A549 (cell line): ENCODE data around the gene BHLHE23. TPM values are rescaled to one million over a fixed set of nuclear protein-coding genes. Genes with fewer than 3 reads are reported as not detected.

Experiments used
- ATAC-seq, 2 experiments: fragments of 200-7000 bp in 1 of 2; fragments of >200 bp in 1 of 2; cut with Nextera tagmentation in 1 of 2; cut with Tn5 transposase in 1 of 2; 3 replicates each; pipeline versions ENCODE4 v1.8.0 to v1.9.1; 2018 to 2020; ENCODE audit warnings: mild to moderate bottlenecking in 1 of 2, moderate library complexity in 1 of 2
- CTCF ChIA-PET: fragments of 300-600 bp; sonication (Branson Sonifier 250); formaldehyde crosslinking; extraction: SDS; loops from one replicate; lab custom pipeline; 2021; ENCODE audit warnings: antibody characterized with exemption, inconsistent platforms; lab: Yijun Ruan, JAX
- POLR2A ChIA-PET: fragments of 350-600 bp; formaldehyde crosslinking; extraction: SDS; loops from one replicate; lab custom pipeline; 2021; ENCODE audit warnings: antibody characterized with exemption, inconsistent platforms; lab: Yijun Ruan, JAX
- DNase-seq, 2 experiments: peaks; one replicate each; pipeline versions ENCODE4 v3.0.0 to v3.0.0-alpha.2; 2011 to 2016; ENCODE audit warnings: low read depth in 1 of 2, low spot score in 1 of 2
- FAIRE-seq: peaks from 2 replicates; lab custom pipeline; 2011; peaks lifted over from hg19 to GRCh38; lab: Jason Lieb, UNC
- H3K27ac ChIP-seq, 2 experiments: fragments of >200 bp; sonication (Bioruptor Twin); formaldehyde crosslinking; 3 replicates each; pipeline ENCODE4 v1.5.1; 2016 to 2017
- H3K4me1 ChIP-seq: fragments of >200 bp; sonication (Bioruptor Twin); formaldehyde crosslinking; 3 replicates; pipeline ENCODE4 v1.6.1; 2016
- H3K4me2 ChIP-seq: fragments of >200 bp; sonication (Bioruptor Twin); formaldehyde crosslinking; 3 replicates; pipeline ENCODE4 v1.6.1; 2016
- H3K4me3 ChIP-seq: fragments of >200 bp; sonication (Bioruptor Twin); formaldehyde crosslinking; 3 replicates; pipeline ENCODE4 v1.5.1; 2016
- H3K9me3 ChIP-seq: fragments of >200 bp; sonication (Bioruptor Twin); formaldehyde crosslinking; 3 replicates; pipeline ENCODE4 v1.6.1; 2016
- BHLHE40 ChIP-seq: IDR thresholded peaks from 2 replicates; pipeline ENCODE4 v1.6.1; 2012; ENCODE audit warnings: low read depth, low read length, inconsistent platforms
- CBX2 ChIP-seq: fragments of 200-600 bp; sonication (generic); IDR thresholded peaks from 2 replicates; pipeline ENCODE4 v1.6.1; 2016; ENCODE audit warnings: low read depth, mild to moderate bottlenecking, borderline replicate concordance
- CBX8 ChIP-seq: fragments of 200-600 bp; sonication (generic); IDR thresholded peaks from 2 replicates; pipeline ENCODE4 v1.6.1; 2016
- CEBPB ChIP-seq, 2 experiments: fragments of >200 bp in 1 of 2; sonication (Bioruptor Twin) in 1 of 2; formaldehyde crosslinking in 1 of 2; IDR thresholded peaks; 2 replicates each; pipeline ENCODE4 v1.6.1; 2012 to 2016
- CHD4 ChIP-seq: fragments of 200-600 bp; sonication (generic); IDR thresholded peaks from 2 replicates; pipeline ENCODE4 v1.6.1; 2016; ENCODE audit warnings: antibody characterized with exemption, mild to moderate bottlenecking, borderline replicate concordance
- E2F6 ChIP-seq: IDR thresholded peaks from 2 replicates; pipeline ENCODE4 v1.6.1; 2012; ENCODE audit warnings: low read depth, borderline replicate concordance
- EHMT2 ChIP-seq: fragments of 200-600 bp; sonication (generic); IDR thresholded peaks from 2 replicates; pipeline ENCODE4 v1.6.1; 2016; ENCODE audit warnings: antibody characterized with exemption, low read depth, mild to moderate bottlenecking, moderate library complexity
- EP300 ChIP-seq, 2 experiments: fragments of >200 bp; sonication (Bioruptor Twin); formaldehyde crosslinking; IDR thresholded peaks; 2 replicates in 1 of 2; 3 replicates in 1 of 2; pipeline ENCODE4 v1.6.1; 2016 to 2017
- FOSB ChIP-seq: fragments of 250-450 bp; sonication (Bioruptor Pico); IDR thresholded peaks from 2 replicates; pipeline ENCODE4 v1.5.0; 2020; ENCODE audit warnings: mild to moderate bottlenecking, moderate library complexity
- FOSL2 ChIP-seq, 2 experiments: fragments of 450-650 bp in 1 of 2; fragments of >200 bp in 1 of 2; sonication (Bioruptor Twin) in 1 of 2; formaldehyde crosslinking; IDR thresholded peaks; 2 replicates each; pipeline versions ENCODE4 v1.5.0 to v1.6.1; 2016 to 2020; ENCODE audit warnings: mild to moderate bottlenecking in 1 of 2, moderate library complexity in 1 of 2
- HDAC2 ChIP-seq: fragments of 200-600 bp; sonication (generic); IDR thresholded peaks from 2 replicates; pipeline ENCODE4 v1.6.1; 2016
- HMGXB4 ChIP-seq: fragments of 250-450 bp; sonication (Bioruptor Pico); IDR thresholded peaks from 2 replicates; pipeline ENCODE4 v1.5.0; 2021; ENCODE audit warnings: mild to moderate bottlenecking, moderate library complexity, borderline replicate concordance
- JUNB ChIP-seq: fragments of >200 bp; sonication (Bioruptor Twin); formaldehyde crosslinking; IDR thresholded peaks from 2 replicates; pipeline ENCODE4 v1.6.1; 2016
- KDM1A ChIP-seq: fragments of 200-600 bp; sonication (generic); IDR thresholded peaks from 2 replicates; pipeline ENCODE4 v1.6.1; 2016; ENCODE audit warnings: low read depth, mild to moderate bottlenecking
- MAX ChIP-seq: IDR thresholded peaks from 2 replicates; pipeline ENCODE4 v1.6.1; 2012
- MAZ ChIP-seq: fragments of 150-350 bp; IDR thresholded peaks from 2 replicates; pipeline ENCODE4 v1.6.1; 2014; ENCODE audit warnings: antibody characterized with exemption, low read depth, low read length, borderline replicate concordance
- NPAS2 ChIP-seq: fragments of 250-450 bp; sonication (Bioruptor Pico); IDR thresholded peaks from 2 replicates; pipeline ENCODE4 v1.8.0; 2022; ENCODE audit warnings: mild to moderate bottlenecking, moderate library complexity, borderline replicate concordance
- PBX3 ChIP-seq: IDR thresholded peaks from 2 replicates; pipeline ENCODE4 v1.6.1; 2012
- PHF8 ChIP-seq: fragments of 200-600 bp; sonication (generic); IDR thresholded peaks from 2 replicates; pipeline ENCODE4 v1.6.1; 2016; ENCODE audit warnings: low read depth, mild to moderate bottlenecking, antibody characterized with exemption, moderate library complexity, borderline replicate concordance
- POLR2A ChIP-seq: IDR thresholded peaks from 2 replicates; pipeline ENCODE4 v1.6.1; 2012; ENCODE audit warnings: mild to moderate bottlenecking, low read length
- POLR2AphosphoS2 ChIP-seq: conservative IDR thresholded peaks from 2 replicates; pipeline ENCODE4 v1.6.1; 2012; ENCODE audit warnings: low read length, improper control_type of control experiment, inconsistent platforms
- RAD21 ChIP-seq, 2 experiments: fragments of >200 bp in 1 of 2; sonication (Bioruptor Twin) in 1 of 2; formaldehyde crosslinking in 1 of 2; IDR thresholded peaks in 1 of 2; conservative IDR thresholded peaks in 1 of 2; 2 replicates in 1 of 2; 3 replicates in 1 of 2; pipeline ENCODE4 v1.6.1; 2012 to 2018; ENCODE audit warnings: inconsistent platforms in 1 of 2
- RFX5 ChIP-seq: fragments of 450-650 bp; IDR thresholded peaks from 2 replicates; pipeline ENCODE4 v1.7.1; 2014; ENCODE audit warnings: antibody characterized with exemption, mild to moderate bottlenecking, moderate library complexity
- ZSCAN20 ChIP-seq: fragments of 250-450 bp; sonication (Bioruptor Pico); IDR thresholded peaks from 2 replicates; pipeline ENCODE4 v1.8.0; 2022; ENCODE audit warnings: mild to moderate bottlenecking, moderate library complexity
- WGBS: methylation state at CpG from one replicate; pipeline ENCODE4 v1.1.6; 2017; ENCODE audit errors: missing lambda C conversion rate; 5-methylcytosine and 5-hydroxymethylcytosine counted together
- polyA plus RNA-seq, 4 experiments: library from polyadenylated mRNA; depleted of rRNA in 3 of 4; stranded (reverse); fragments of >200 nt; fragmentation: RNase III in 1 of 4; extraction: RNeasy Plus Mini Kit Qiagen cat#74134 plus additional on column Dnase treatment in 1 of 4; gene quantifications; 2 replicates in 3 of 4; 3 replicates in 1 of 4; pipeline ENCODE4 v1.2.3, GENCODE V29; 2011 to 2017

The BHLHE23 gene
- polyA plus RNA-seq, 2 of the 4 experiments (the other 2 are of a cell fraction), result not detected

- TF ChIP-seq HMGXB4 (CRISPR knock-in tag), result no peak
- no peak for TF ChIP-seq EP300 (IDR thresholded peaks at IDR 0.05)
- no peak for TF ChIP-seq POLR2A
- no peak for TF ChIP-seq CEBPB (IDR thresholded peaks at IDR 0.05)
- TF ChIP-seq KDM1A, result no peak
- TF ChIP-seq RAD21 (conservative IDR thresholded peaks at IDR 0.05 in 1 of 2, IDR thresholded peaks at IDR 0.05 in 1 of 2), result no peak
- TF ChIP-seq, all 56 proteins: peak for 0
Observed at GRCh38 chr20:63053432-63054102, 46.8 kb upstream of the BHLHE23 start (continued).

- ATAC-seq, result no peak
- WGBS, result 31% methylated on average over 18 of the region's 20 CpGs
- Histone ChIP-seq H3K4me1 (0 out of 3 replicates have a peak, but pooled peaks cover 3% of the 10 kb centered on the region), H3K4me2 (no peak overlapping the region), H3K27ac (no peak overlapping the region), H3K9me3 (peaks cover 6% of the 10 kb centered on the region; the same call in 2 of the 3 replicates), H3K4me3 (no peak overlapping the region)
- no peak for FAIRE-seq
- ChIA-PET POLR2A (no interaction called here), CTCF (interaction anchor here (1.5 kb wide), 1 partner anchor 127 kb away, joined by 4 read pairs; no protein-coding TSS in a partner anchor)
- no peak for DNase-seq
- no peak for TF ChIP-seq HDAC2
- no peak for TF ChIP-seq CBX2
- TF ChIP-seq PBX3, result no peak
- no peak for TF ChIP-seq NPAS2 (CRISPR knock-in tag)
- TF ChIP-seq RFX5, result no peak
- TF ChIP-seq BHLHE40, result no peak
- no peak for TF ChIP-seq ZSCAN20
- TF ChIP-seq MAZ, result no peak
- no peak for TF ChIP-seq MAX
- no peak for TF ChIP-seq FOSB
- no peak for TF ChIP-seq PHF8
- no peak for TF ChIP-seq FOSL2 (IDR thresholded peaks at IDR 0.05)
- no peak for TF ChIP-seq FOSL2 (CRISPR knock-in tag; IDR thresholded peaks at IDR 0.05)
- no peak for TF ChIP-seq POLR2A
Observed at GRCh38 chr20:63052571-63053431, 46.0 kb upstream of the BHLHE23 start.

GRCh38 chr20:63051911-63052310 lies 45.1 kb upstream of the BHLHE23 start:
- Histone ChIP-seq H3K4me3 (no peak overlapping the region), H3K9me3 (no peaks in the 10 kb centered on the region), H3K27ac (no peak overlapping the region), H3K4me1 (0 out of 3 replicates have a peak, but pooled peaks cover 3% of the 10 kb centered on the region), H3K4me2 (no peak overlapping the region)
- DNase-seq (no peak), ATAC-seq (no peak), FAIRE-seq (no peak)
- no peak for TF ChIP-seq JUNB
- TF ChIP-seq CHD4, result no peak
- no peak for TF ChIP-seq EHMT2
- TF ChIP-seq CBX8, result no peak
- no peak for TF ChIP-seq POLR2AphosphoS2
- no peak for TF ChIP-seq ZSCAN20
- no peak for TF ChIP-seq E2F6
- no peak for TF ChIP-seq CEBPB (IDR thresholded peaks at IDR 0.05)
- no peak for TF ChIP-seq MAZ
- TF ChIP-seq PBX3, result no peak
- ChIA-PET POLR2A (no interaction called here), CTCF (interaction anchor here (1.5 kb wide), 1 partner anchor 128 kb away, joined by 4 read pairs; no protein-coding TSS in a partner anchor)
- WGBS, result 29% methylated on average over 9 of the region's 11 CpGs
